IMR-90 (cell line): Measurements from ENCODE around the gene ABCA2. TPM values are rescaled to one million over a fixed set of nuclear protein-coding genes. Genes with fewer than 3 reads are reported as not detected.

Source experiments
- ATAC-seq: fragments of 200-7000 bp; cut with Tn5 transposase; 2 replicates; pipeline ENCODE4 v1.9.1; 2020; ENCODE audit warnings: low read depth, mild to moderate bottlenecking, moderate library complexity
- BruUV-seq: library from RNA; stranded (reverse); fragments of 400-500 nt; replicated peaks from 2 replicates; lab custom pipeline; 2021; lab: Mats Ljungman, UMichigan
- CTCF ChIA-PET: fragments of 300-600 bp; formaldehyde crosslinking; extraction: SDS; loops from one replicate; lab custom pipeline; 2021; ENCODE audit warnings: antibody characterized with exemption; lab: Yijun Ruan, JAX
- POLR2A ChIA-PET: fragments of 300-600 bp; sonication (Branson Sonifier 250); formaldehyde crosslinking; loops from one replicate; lab custom pipeline; 2022; ENCODE audit warnings: antibody characterized with exemption; ENCODE audit not compliant: unreplicated experiment; lab: Charles Lee
- DNase-seq: peaks from one replicate; pipeline ENCODE4 v3.0.0; 2013
- H2AFZ ChIP-seq: replicated peaks from 2 replicates; pipeline ENCODE3; 2013; ENCODE audit warnings: low read length, mild to moderate bottlenecking; ENCODE audit not compliant: poor library complexity
- H2AK5ac ChIP-seq: 2 replicates; pipeline ENCODE4 v1.6.1; 2013; ENCODE audit warnings: low read depth, low read length, inconsistent platforms
- H2AK9ac ChIP-seq: replicated peaks from 2 replicates; pipeline ENCODE3; 2013; ENCODE audit warnings: mild to moderate bottlenecking, low read depth, low read length, moderate library complexity; ENCODE audit not compliant: poor library complexity
- H2BK120ac ChIP-seq: 2 replicates; pipeline ENCODE4 v1.6.1; 2013; ENCODE audit warnings: low read depth, low read length, inconsistent platforms
- H2BK15ac ChIP-seq: 3 replicates; pipeline ENCODE4 v1.6.1; 2013; ENCODE audit warnings: low read depth, low read length, inconsistent platforms
- H2BK20ac ChIP-seq: 2 replicates; pipeline ENCODE4 v1.6.1; 2013; ENCODE audit warnings: low read depth, mild to moderate bottlenecking, inconsistent platforms, low read length, moderate library complexity
- H2BK5ac ChIP-seq: 2 replicates; pipeline ENCODE4 v1.6.1; 2013; ENCODE audit warnings: mild to moderate bottlenecking, low read depth, low read length, inconsistent platforms; ENCODE audit not compliant: poor library complexity, severe bottlenecking
- H3K14ac ChIP-seq: replicated peaks from 2 replicates; pipeline ENCODE4 v1.6.1; 2013; ENCODE audit warnings: low read depth, low read length, inconsistent platforms
- H3K18ac ChIP-seq: 2 replicates; pipeline ENCODE4 v1.6.1; 2013; ENCODE audit warnings: low read depth, low read length, control low read depth
- H3K23ac ChIP-seq: 2 replicates; pipeline ENCODE4 v1.6.1; 2013; ENCODE audit warnings: low read depth, low read length, inconsistent platforms
- H3K27ac ChIP-seq: 2 replicates; pipeline ENCODE4 v1.5.1; 2013; ENCODE audit warnings: mild to moderate bottlenecking, control low read depth, low read length; ENCODE audit not compliant: insufficient read depth
- H3K27me3 ChIP-seq: 2 replicates; pipeline ENCODE4 v1.6.1; 2013; ENCODE audit warnings: low read length; ENCODE audit not compliant: control insufficient read depth, insufficient read depth
- H3K36me3 ChIP-seq: 2 replicates; pipeline ENCODE4 v1.6.1; 2013; ENCODE audit warnings: low read length, mixed read lengths; ENCODE audit not compliant: control insufficient read depth, insufficient read depth
- H3K4ac ChIP-seq: 2 replicates; pipeline ENCODE4 v1.6.1; 2013; ENCODE audit warnings: low read depth, low read length, inconsistent platforms
- H3K4me1 ChIP-seq: 2 replicates; pipeline ENCODE4 v1.6.1; 2013; ENCODE audit warnings: low read length, mixed read lengths; ENCODE audit not compliant: control insufficient read depth, insufficient read depth
- H3K4me2 ChIP-seq: 2 replicates; pipeline ENCODE4 v1.6.1; 2013; ENCODE audit warnings: low read depth, mild to moderate bottlenecking, control low read depth, low read length, moderate library complexity
- H3K4me3 ChIP-seq: 2 replicates; pipeline ENCODE4 v1.5.1; 2013; ENCODE audit warnings: low read depth, mild to moderate bottlenecking, control low read depth, low read length, moderate library complexity; ENCODE audit not compliant: insufficient read depth
- H3K56ac ChIP-seq: 2 replicates; pipeline ENCODE4 v1.6.1; 2013; ENCODE audit warnings: low read length, inconsistent platforms; ENCODE audit not compliant: insufficient read depth; ENCODE audit errors: extremely low read depth
- H3K79me1 ChIP-seq, 2 experiments: 2 replicates each; pipeline ENCODE4 v1.6.1; 2013; ENCODE audit warnings: low read length in 2 of 2, inconsistent platforms in 1 of 2, low read depth in 1 of 2
- H3K9ac ChIP-seq: 2 replicates; pipeline ENCODE4 v1.6.1; 2013; ENCODE audit warnings: low read depth, low read length, control low read depth
- H3K9me1 ChIP-seq: 2 replicates; pipeline ENCODE4 v1.6.1; 2013; ENCODE audit warnings: low read length, inconsistent platforms; ENCODE audit not compliant: insufficient read depth
- H3K9me3 ChIP-seq: 2 replicates; pipeline ENCODE4 v1.6.1; 2013; ENCODE audit warnings: low read length; ENCODE audit not compliant: control insufficient read depth, insufficient read depth
- H4K20me1 ChIP-seq: 2 replicates; pipeline ENCODE4 v1.6.1; 2013; ENCODE audit warnings: low read length, inconsistent platforms; ENCODE audit not compliant: insufficient read depth
- H4K5ac ChIP-seq: 2 replicates; pipeline ENCODE4 v1.6.1; 2013; ENCODE audit warnings: mild to moderate bottlenecking, low read depth, low read length, control low read depth
- H4K8ac ChIP-seq, 2 experiments: 2 replicates each; pipeline ENCODE4 v1.6.1; 2013; ENCODE audit warnings: low read depth in 2 of 2, low read length in 2 of 2, control low read depth in 1 of 2, inconsistent platforms in 1 of 2
- H4K91ac ChIP-seq: 2 replicates; pipeline ENCODE4 v1.6.1; 2013; ENCODE audit warnings: low read depth, low read length, inconsistent platforms; ENCODE audit not compliant: insufficient read depth
- BHLHE40 ChIP-seq: fragments of 150-350 bp; IDR thresholded peaks from 2 replicates; pipeline ENCODE4 v1.6.1; 2016; ENCODE audit warnings: mild to moderate bottlenecking, low read depth, low read length
- CEBPB ChIP-seq: IDR thresholded peaks from 2 replicates; pipeline ENCODE4 v1.6.1; 2012; ENCODE audit warnings: low read depth, low read length, improper control_type of control experiment
- CHD1 ChIP-seq: IDR thresholded peaks from 2 replicates; pipeline ENCODE4 v1.6.1; 2012; ENCODE audit warnings: low read depth, low read length, improper control_type of control experiment
- FOS ChIP-seq: fragments of 150-350 bp; IDR thresholded peaks from 2 replicates; pipeline ENCODE4 v1.6.1; 2016; ENCODE audit warnings: low read depth, low read length
- MAFK ChIP-seq: IDR thresholded peaks from 2 replicates; pipeline ENCODE4 v1.6.1; 2012; ENCODE audit warnings: low read depth, low read length, improper control_type of control experiment
- MAZ ChIP-seq: IDR thresholded peaks from 2 replicates; pipeline ENCODE4 v1.6.1; 2012; ENCODE audit warnings: low read depth, mild to moderate bottlenecking, low read length, improper control_type of control experiment, moderate library complexity, borderline replicate concordance
- MXI1 ChIP-seq: IDR thresholded peaks from 2 replicates; pipeline ENCODE4 v1.6.1; 2012; ENCODE audit warnings: low read depth, mild to moderate bottlenecking, low read length, moderate library complexity, borderline replicate concordance
- NFE2L2 ChIP-seq: fragments of 150-350 bp; IDR thresholded peaks from 2 replicates; pipeline ENCODE4 v1.6.1; 2016; ENCODE audit warnings: low read depth, mild to moderate bottlenecking, low read length
- POLR2A ChIP-seq: IDR thresholded peaks from 2 replicates; pipeline ENCODE4 v1.6.1; 2012; ENCODE audit warnings: mild to moderate bottlenecking, low read depth, low read length
- RAD21 ChIP-seq: IDR thresholded peaks from 2 replicates; pipeline ENCODE4 v1.6.1; 2012; ENCODE audit warnings: low read length, improper control_type of control experiment
- RCOR1 ChIP-seq: IDR thresholded peaks from 2 replicates; pipeline ENCODE4 v1.6.1; 2012; ENCODE audit warnings: mild to moderate bottlenecking, low read length, improper control_type of control experiment; ENCODE audit not compliant: insufficient replicate concordance
- RFX5 ChIP-seq: IDR thresholded peaks from 2 replicates; pipeline ENCODE4 v1.8.0; 2012; ENCODE audit warnings: low read depth, mild to moderate bottlenecking, low read length, moderate library complexity
- SMC3 ChIP-seq: fragments of 150-350 bp; IDR thresholded peaks from 2 replicates; pipeline ENCODE4 v1.6.1; 2016; ENCODE audit warnings: low read depth, mild to moderate bottlenecking, antibody characterized with exemption, low read length, moderate library complexity
- USF2 ChIP-seq: fragments of 150-350 bp; IDR thresholded peaks from 2 replicates; pipeline ENCODE4 v1.6.1; 2017; ENCODE audit warnings: mild to moderate bottlenecking, antibody characterized with exemption, low read length, low read depth
- WGBS, 2 experiments: methylation state at CpG; one replicate each; pipeline versions ENCODE4 v1.1.5 to v1.1.7; 2013; ENCODE audit warnings: missing lambda C conversion rate in 2 of 2; ENCODE audit not compliant: insufficient read length in 1 of 2; ENCODE audit errors: extremely low coverage in 2 of 2; 5-methylcytosine and 5-hydroxymethylcytosine counted together
- dilution Hi-C: fragments of 300-500 bp; cut with HindIII; formaldehyde crosslinking; loops from one replicate; pipeline ENCODE4 v1.14.3; 2018; ENCODE audit warnings: low sequenced_read_pairs; ENCODE audit not compliant: unreplicated experiment
- in situ Hi-C: fragments of 300-500 bp; cut with MboI; formaldehyde crosslinking; loops from 3 replicates; pipeline ENCODE4 v1.14.3; 2019; ENCODE audit warnings: low sequenced_read_pairs, inconsistent platforms, mixed read lengths
- intact Hi-C: fragments of 100-400 bp; cut with micrococcal nuclease; formaldehyde crosslinking; loops from 2 replicates; pipeline ENCODE4 v1.10.0; 2022
- polyA plus RNA-seq, 3 experiments: library from polyadenylated mRNA; depleted of rRNA; stranded (reverse); fragments of >200 nt; gene quantifications; 2 replicates each; pipeline ENCODE4 v1.2.3, GENCODE V29; 2012; ENCODE audit warnings: low replicate concordance in 1 of 3
- total RNA-seq: library from RNA; depleted of rRNA; stranded (reverse); fragments of >200 nt; gene quantifications from 2 replicates; pipeline ENCODE4 v1.2.3, GENCODE V29; 2012
- TF ChIP-seq, protein P1 (sequence below): conservative IDR thresholded peaks from 2 replicates; pipeline ENCODE4 v1.5.1; 2012; ENCODE audit warnings: mild to moderate bottlenecking, low read depth, low read length, improper control_type of control experiment
- TF ChIP-seq, protein P2 (sequence below): fragments of 150-350 bp; IDR thresholded peaks from 2 replicates; pipeline ENCODE4 v1.6.1; 2016; ENCODE audit warnings: low read depth, mild to moderate bottlenecking, low read length, moderate library complexity, borderline replicate concordance

Gene ABCA2
- total and polyA plus RNA-seq, 2 of the 4 experiments (the other 2 are of a cell fraction) = 3.8 to 46.0 TPM

- Histone ChIP-seq H3K18ac (no peak overlapping the region), H3K36me3 (no peaks in the 10 kb centered on the region), H3K4me2 (no peak overlapping the region), H4K91ac (no peak overlapping the region), H3K14ac (no peak overlapping the region), H2AK5ac (no peak overlapping the region), H2AFZ (no peak overlapping the region), H3K4me3 (no peak overlapping the region), H3K9me3 (no peaks in the 10 kb centered on the region), H3K79me1 (no peaks in the 10 kb centered on the region), H3K27ac (no peak overlapping the region), H4K5ac (no peak overlapping the region), H3K56ac (no peak overlapping the region), H3K4me1 (no peaks in the 10 kb centered on the region), H2BK120ac (no peak overlapping the region), H4K20me1 (no peaks in the 10 kb centered on the region), H3K27me3 (peaks cover 42% of the 10 kb centered on the region), H2BK5ac (no peak overlapping the region), H2BK15ac (no peak overlapping the region), H3K9ac (no peak overlapping the region), H2BK20ac (no peak overlapping the region), H3K9me1 (no peaks in the 10 kb centered on the region), H3K4ac (no peak overlapping the region), H4K8ac (no peak overlapping the region), H3K23ac (no peak overlapping the region), H2AK9ac (no peak overlapping the region)
- WGBS, 2 experiments = 20% methylated on average over 1 of the region's 9 CpGs; no CpG with 5 or more reads in 1 of the 2 experiments
- no peak for ATAC-seq
- dilution Hi-C loops = no loop called here
- ChIA-PET CTCF (no interaction called here), POLR2A (no interaction called here)
- DNase-seq = no peak
- intact Hi-C loops = no loop called here
- in situ Hi-C loops = no loop called here
- BruUV-seq = no TSS peak
- TF ChIP-seq FOS (no peak), NFE2L2 (no peak), RAD21 (no peak), MAZ (no peak), MXI1 (no peak), RFX5 (no peak), BHLHE40 (no peak), USF2 (no peak), MAFK (no peak), CEBPB (no peak), CHD1 (no peak), POLR2A (no peak), RCOR1 (no peak), SMC3 (no peak)
- TF ChIP-seq, protein P1, sequence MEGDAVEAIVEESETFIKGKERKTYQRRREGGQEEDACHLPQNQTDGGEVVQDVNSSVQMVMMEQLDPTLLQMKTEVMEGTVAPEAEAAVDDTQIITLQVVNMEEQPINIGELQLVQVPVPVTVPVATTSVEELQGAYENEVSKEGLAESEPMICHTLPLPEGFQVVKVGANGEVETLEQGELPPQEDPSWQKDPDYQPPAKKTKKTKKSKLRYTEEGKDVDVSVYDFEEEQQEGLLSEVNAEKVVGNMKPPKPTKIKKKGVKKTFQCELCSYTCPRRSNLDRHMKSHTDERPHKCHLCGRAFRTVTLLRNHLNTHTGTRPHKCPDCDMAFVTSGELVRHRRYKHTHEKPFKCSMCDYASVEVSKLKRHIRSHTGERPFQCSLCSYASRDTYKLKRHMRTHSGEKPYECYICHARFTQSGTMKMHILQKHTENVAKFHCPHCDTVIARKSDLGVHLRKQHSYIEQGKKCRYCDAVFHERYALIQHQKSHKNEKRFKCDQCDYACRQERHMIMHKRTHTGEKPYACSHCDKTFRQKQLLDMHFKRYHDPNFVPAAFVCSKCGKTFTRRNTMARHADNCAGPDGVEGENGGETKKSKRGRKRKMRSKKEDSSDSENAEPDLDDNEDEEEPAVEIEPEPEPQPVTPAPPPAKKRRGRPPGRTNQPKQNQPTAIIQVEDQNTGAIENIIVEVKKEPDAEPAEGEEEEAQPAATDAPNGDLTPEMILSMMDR = no peak
- TF ChIP-seq, protein P2, sequence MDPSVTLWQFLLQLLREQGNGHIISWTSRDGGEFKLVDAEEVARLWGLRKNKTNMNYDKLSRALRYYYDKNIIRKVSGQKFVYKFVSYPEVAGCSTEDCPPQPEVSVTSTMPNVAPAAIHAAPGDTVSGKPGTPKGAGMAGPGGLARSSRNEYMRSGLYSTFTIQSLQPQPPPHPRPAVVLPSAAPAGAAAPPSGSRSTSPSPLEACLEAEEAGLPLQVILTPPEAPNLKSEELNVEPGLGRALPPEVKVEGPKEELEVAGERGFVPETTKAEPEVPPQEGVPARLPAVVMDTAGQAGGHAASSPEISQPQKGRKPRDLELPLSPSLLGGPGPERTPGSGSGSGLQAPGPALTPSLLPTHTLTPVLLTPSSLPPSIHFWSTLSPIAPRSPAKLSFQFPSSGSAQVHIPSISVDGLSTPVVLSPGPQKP = no peak
Measured at GRCh38 chr9:136983167-136983566, 44.9 kb downstream of the ABCA2 start.
